IPS-NIHi7 (cell line): Measurements from ENCODE around the gene PRR33.

Source experiments
- DNase-seq: peaks from one replicate; pipeline ENCODE4 v3.0.0; 2012; ENCODE audit warnings: mixed read lengths; ENCODE audit errors: extremely low spot score

PRR33 gene

GRCh38 chr11:1862588-1863351, 28.9 kb downstream of the PRR33 start:
- no peak for DNase-seq

DNA sequence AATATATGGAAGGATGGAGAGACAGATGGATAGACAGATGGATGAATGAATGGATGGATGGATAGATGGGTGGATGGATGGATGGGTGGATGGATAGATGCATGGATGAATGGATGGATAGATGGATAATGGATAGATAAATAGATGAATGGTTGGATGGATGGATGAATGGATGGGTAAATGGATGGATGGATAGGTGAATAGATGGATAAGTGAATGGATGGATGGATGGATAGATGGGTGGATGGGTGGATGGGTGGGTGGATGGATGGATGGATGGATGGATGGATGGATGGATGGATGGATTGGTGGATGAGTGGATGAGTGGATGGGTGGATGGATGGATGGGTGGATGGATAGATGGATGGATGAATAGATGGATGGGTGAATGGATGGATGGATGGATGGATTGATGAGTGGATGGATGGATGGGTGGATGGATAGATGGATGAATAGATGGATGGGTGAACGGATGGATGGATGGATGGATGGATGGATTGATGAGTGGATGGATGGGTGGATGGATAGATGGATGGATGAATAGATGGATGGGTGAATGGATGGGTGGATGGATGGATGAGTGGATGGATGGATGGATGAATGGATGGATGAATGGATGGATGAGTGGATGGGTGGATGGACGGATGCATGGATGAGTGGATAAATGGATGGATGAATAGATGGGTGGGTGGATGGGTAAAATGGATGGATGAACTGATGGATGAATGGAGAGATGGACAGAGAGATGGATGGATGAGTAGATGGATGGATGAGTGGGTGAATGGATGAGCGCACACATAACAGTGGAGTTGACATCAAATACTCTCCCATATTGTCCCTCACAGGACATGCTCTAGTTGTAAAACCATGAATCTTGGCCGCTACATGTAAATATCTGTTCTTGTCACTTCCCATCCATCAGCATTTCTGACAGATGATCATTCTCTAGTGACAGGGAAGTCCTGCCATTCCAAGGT, 30.0 kb downstream of the PRR33 start:
- DNase-seq, result no peak

- no peak for DNase-seq
Observed at GRCh38 chr11:1860108-1860507, 31.6 kb downstream of the PRR33 start.

DNA sequence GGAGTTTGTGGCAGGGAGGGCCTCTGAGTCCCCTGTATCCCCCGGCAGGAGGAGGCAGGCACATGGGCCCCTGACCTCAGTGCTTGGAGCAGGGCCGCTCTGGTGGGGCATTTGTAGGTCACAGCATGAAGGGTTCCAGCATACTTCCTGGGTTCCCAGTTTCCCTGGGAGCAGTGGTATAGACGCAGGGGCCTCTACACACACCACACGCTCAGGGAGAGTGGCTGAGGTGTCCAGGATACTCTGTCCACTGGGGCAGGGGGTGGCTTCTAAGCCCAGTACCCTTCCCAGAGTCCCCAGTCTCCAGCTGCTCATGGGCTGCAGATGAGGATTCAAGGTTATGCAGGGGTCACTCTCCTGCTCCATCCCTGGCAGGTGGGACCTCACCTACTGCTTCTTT, 32.7 kb downstream of the PRR33 start:
- DNase-seq, result no peak

- DNase-seq, result no peak
Observed at GRCh38 chr11:1858576-1858975, 33.1 kb downstream of the PRR33 start.

DNA sequence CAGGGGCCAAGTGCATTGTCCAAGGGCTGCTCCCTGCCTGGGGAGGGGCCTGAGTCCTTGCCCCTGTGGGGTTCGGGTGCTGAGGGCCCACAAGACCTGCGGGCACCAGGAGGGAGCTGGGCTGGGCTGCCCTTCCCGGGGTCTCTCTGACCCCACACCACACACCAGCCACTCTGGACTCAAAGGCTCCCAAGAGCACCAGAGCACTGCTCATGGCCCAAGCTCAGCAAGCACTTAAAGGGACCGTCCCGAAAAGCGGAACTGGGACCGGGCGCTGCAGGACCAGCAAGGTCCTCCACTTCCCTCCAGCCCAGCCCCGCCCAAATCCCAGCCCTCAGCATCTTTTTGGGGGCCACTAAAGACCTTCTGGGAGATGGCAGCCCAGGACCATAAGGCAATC, 33.5 kb downstream of the PRR33 start:
- DNase-seq, result no peak

DNA sequence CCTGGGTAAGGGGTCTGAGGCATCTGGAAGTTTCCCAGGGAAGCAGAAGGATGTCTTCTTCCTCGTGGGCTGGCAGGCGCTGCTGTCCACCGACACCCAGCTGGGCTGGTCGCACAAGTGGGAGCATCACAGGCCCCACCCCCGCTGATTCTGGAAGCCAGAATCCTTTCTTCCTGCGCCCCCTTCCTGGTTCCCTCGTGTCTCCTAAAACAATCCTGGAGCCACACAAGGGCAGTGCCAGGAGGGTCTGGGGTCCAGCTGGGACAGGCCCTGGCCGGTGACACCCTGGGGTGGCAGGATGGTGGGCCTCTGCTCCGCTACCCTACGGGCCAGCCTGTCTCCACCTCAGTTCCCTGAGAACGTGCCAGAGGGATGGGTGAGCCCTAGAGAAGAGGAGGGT, 34.6 kb downstream of the PRR33 start:
- DNase-seq, result no peak

DNA sequence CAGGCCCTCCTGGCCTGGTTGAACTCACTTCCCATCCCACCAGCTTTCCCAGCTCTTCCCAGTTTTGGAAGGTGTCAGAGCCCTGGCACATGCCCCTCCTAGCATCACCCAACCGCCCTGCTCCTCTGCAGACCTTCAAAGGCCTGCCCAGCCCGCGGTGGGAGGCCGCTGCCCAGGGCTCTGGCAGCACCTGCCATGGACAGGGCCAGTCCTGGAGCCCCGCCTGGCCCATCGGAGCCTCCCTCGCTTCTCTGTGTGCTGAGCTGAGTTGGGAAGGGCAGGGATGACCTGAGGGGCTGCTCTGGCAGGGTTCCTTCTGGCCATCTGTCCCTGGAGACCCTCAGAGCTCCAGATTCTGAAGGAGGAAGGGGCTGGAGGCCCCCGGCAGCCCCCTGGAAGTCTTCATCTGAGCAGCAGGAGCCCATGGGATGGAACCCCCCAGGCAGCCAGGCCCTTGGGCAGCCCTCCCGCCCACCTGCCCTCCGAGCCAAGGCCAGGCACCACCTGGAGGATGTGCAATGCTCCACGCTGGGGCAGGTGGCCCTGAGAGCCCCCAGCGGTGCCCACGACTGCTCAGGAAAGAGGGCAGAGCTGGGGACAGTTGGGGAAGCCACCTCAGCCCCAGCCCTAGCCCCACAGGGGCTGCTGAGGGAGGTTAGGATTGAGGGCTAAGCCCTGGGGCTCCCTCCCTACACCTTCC, 35.2 kb downstream of the PRR33 start:
- DNase-seq, result no peak

DNA sequence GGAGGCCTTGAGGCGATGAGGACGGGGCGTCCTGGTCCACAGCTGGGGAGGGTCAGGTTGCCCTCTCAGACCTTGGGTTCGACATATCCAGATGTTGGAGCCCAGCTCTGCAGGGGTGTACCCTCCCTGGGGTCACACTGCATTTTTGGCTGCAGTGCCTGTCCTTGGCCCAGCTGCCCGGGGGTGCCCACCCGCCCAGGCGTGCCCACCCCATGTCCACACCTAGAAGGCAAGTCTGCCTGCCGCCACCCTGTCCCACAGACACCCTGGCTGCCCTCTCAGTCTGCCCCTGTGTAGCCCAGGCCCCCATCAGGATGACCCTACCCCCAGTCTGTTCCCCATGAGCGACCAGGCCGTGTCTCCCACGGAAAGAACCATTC, 35.8 kb downstream of the PRR33 start:
- no peak for DNase-seq

DNA sequence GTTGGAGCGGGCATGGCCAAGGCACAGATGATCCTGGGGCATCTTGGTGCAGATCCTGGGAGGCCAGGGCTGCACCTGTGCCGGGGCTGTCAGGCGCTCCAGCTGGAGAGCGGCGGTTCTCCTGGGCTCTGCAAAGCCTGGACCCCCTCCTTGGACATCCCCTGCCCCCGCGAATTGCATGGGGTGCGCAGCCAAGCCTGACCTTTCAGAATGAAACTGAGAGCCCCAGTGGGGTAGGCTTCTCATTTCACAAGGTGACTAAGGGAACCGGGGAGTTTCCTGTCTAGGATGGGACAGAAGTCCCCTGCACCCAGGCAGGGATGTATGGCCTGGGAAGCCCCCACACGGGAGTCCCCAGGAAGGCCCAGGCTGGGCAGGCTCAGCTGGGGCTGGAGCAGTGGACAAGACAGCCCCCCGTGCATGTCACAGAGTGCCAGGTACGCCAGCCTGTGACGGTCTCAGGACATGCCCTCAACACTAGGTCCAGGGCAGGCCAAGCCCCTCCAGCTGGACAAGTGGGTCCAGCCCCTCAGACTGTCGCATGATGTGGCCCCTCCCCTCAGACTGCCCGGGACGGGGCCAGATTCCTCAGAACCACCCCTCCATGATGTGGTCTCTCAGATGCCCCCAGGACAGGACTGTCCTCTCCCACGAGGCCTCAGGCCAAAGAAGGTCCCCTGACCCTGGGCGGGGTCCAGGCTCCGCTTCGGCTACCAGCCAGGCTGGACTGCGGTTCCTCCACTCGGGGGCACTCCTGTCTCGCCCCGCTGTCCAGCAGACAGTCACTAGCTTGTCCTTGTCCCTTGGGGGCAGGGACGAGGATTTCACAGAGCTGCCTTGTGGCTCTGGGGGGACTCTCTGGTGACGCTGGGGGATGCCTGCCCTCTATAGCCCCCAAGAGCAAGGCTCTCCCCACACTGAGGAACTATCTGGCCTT, 36.5 kb downstream of the PRR33 start:
- DNase-seq, result no peak

- no peak for DNase-seq
Observed at GRCh38 chr11:1854132-1854948, 37.4 kb downstream of the PRR33 start.

DNA sequence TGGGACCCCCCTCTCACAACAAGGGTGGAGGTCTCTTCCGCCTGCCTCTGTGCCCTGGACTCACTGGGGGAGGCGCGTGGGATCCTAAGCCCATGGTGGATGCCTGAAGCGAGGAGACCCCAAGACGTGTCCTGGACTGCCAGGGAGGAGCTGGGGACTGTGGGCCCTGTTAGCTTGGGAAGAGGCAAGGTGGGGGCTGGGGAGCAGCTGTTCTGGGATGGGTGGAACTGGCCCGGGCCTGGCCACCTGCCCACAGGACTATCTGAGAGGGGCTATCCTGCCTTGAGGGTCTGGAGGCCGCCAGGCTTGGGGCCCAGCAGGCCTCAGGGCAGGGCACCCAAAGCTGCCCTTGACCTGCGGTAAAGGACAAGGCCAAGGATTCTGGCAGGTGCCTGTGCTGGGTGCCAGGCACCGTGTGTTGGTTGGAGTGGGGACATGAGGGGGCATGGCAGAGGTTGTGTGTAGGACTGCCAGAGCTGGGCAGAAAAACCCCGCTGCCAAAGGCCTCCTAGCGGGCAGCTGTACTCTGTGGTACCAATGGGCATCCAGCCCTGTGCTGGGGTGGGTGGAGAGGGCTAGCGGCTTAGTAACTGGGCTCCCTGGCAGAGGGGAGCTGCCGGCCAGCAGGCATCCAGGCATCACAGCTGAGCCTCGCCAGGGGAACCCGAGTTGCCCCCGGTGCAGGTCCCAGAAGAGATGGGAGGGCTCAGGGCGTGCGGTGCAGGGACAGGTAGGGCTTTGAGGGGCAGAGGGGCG, 38.1 kb downstream of the PRR33 start:
- DNase-seq, result no peak

DNA sequence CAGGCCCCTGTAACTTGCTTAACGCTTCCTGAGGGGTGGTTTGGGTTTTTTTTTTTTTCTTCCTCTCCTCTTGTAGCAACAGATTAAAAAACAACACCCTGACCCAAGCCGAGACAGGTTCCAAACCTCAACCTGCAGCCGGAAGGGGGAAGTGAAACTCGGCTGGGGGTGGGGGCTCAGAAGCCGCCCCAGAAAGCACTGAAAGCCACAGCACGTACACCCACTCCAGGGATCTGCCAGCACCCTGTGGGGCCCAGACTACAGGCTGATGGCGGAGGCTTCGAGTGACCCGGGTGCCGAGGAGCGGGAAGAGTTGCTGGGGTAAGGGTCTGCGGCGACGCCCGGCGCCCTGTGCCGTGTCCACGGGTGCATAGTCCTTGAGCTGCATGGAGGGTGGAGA, 38.8 kb downstream of the PRR33 start, which contains the start of gene LSP1:
Gene LSP1 (plus strand): TSS at position 208 of the 400 bp plus-strand sequence. CDS start 61 bp downstream, at position 269.
- no peak for DNase-seq

GRCh38 chr11:1852271-1852876, 39.3 kb downstream of the PRR33 start:
- DNase-seq, result no peak

GRCh38 chr11:1851468-1852180, 40.1 kb downstream of the PRR33 start:
- DNase-seq, result no peak

DNA sequence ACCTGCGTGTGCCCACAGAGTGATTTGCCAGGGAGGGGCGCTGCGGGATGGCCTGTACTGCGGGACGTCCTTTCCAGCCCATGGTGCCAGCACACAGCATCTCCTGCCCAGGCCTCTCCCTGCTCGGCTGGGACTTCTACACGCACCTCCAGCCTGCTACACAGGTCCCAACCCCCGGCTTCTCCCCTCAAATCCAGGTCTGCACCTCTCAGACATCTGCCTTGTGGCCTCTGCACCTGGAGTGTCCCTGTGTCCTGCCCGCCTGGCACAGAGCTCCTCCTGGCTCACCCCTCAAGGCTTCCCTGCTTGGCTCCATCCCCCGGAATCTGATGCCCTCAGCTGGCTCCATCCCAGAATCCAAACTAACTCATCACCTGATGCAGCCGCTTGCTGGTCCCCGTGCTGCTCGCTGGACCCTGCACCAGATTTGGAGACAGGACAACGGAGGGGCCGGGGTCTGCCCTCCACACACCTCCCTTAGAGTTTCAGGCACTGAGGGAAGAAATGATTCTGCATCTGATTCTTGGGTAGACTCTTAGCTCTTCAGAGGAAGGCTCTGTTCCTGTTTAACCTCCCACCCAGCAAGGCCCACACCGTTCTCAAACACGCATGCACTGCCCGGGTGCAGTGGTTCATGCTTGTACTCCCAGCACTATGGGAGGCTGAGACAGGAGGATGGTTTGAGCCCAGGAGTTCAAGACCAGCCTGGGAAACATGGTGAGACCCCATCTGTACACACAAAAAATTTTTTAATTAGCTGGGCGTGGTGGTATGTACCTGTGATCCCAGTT, 42.9 kb downstream of the PRR33 start:
- DNase-seq, result no peak

DNA sequence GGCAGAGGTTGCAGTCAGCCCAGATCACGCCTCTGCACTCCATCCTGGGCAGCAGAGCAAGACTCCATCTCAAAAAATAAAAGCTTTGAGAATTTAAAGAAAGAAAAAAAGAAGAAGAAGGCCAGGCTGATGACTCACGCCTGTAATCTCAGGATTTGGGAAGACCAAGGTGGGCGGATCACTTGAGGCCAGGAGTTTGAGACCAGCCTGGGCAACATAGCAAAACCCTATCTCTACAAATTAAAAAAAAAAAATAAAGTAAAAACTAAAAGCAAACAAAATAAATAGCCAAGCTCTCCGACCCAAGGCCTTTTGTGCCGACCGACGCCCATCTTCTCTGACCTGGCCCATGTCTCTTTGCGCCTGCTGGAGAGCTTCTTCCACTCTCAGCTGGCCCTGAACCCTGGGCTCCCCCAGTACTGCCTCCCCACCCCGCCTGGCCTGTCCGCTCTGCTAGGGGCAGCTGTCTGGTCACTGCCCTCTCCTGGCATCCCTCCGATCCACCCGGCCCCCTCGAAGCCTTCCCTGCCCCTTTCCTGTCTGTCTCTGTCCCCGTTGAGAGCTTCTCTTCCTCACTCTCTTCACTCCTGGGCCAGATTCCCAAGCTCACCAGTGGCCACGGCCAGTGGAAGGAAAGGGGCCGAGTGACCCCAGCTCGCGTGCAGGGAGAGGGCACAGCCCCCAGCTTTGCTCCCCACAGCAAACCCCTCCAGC, 43.6 kb downstream of the PRR33 start:
- no peak for DNase-seq
